Measurements from ENCODE around the gene FLNB. TPM values are rescaled to one million over a fixed set of nuclear protein-coding genes. Genes with fewer than 3 reads are reported as not detected.
A peak's percentile ranks its signal among the peaks of the same experiment; 100 is the strongest.

Gene FLNB
- total and polyA plus RNA-seq, 2 of the 13 experiments (the other 11 are each of a cell fraction or from before 2014, with no cell fraction given), result 106 to 130 TPM

DNA sequence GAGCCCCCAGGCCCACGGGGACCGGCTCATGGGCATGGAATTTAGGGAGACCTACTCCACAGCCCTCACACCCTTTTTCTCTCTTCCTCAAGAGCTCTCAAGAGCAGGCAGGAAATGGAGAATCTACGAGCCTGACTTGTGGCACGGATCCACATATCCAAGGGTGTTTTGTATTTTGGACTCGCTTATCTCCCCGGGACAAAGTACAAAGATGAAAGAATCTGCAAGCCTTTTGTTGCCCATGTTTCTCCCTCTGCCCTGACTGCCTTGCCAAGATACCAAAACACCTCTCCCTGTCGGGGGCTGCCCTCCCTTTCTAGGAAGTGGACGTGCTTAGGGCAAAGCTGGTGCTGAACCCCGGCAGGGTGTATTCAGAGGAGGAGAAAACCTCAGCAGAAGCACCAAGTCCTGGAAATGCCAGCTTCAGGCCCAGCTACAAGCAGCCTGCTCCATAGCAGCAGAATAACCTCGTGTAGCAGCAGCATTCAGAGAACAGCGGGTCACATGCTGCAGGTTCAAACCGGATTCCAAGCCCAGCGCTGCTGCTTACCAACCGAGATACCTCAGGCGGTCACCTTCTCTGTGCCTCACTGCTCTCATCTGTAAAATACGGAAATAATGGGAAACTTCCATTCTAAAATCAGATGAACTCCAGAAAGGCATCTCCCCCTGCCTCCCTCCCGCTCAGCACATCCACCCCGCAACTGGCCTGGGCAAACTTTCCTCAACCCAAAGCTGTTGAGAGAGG, 167.4 kb downstream of the FLNB start (continued):
- TF ChIP-seq ZSCAN21 (CRISPR knock-in tag; IDR thresholded peaks at IDR 0.05; ENCODE audit: borderline replicate concordance) (peak; percentile 34; the same call in 1 of the 2 replicates), ZNF275 (CRISPR knock-in tag; IDR thresholded peaks at IDR 0.05; ENCODE audit: borderline replicate concordance) (0 out of 2 replicates have a peak, but pooled peaks have one; percentile 36), ZNF20 (CRISPR knock-in tag; IDR thresholded peaks at IDR 0.05) (no peak), ZNF546 (CRISPR knock-in tag; conservative IDR thresholded peaks at IDR 0.05) (no peak), ZNF878 (CRISPR knock-in tag; IDR thresholded peaks at IDR 0.05) (peak; percentile 93), CTCF (CRISPR knock-in tag; IDR thresholded peaks at IDR 0.05) (0 out of 2 replicates have a peak, but pooled peaks have one; percentile 6), ZNF710 (CRISPR knock-in tag; IDR thresholded peaks at IDR 0.05; ENCODE audit: borderline replicate concordance) (peak; percentile 72), REL (CRISPR knock-in tag; conservative IDR thresholded peaks at IDR 0.05) (no peak), SP140L (CRISPR knock-in tag; IDR thresholded peaks at IDR 0.05; ENCODE audit: borderline replicate concordance) (0 out of 2 replicates have a peak, but pooled peaks have one; percentile 65), ZNF121 (CRISPR knock-in tag; IDR thresholded peaks at IDR 0.05) (no peak), ZNF570 (CRISPR knock-in tag; IDR thresholded peaks at IDR 0.05; ENCODE audit: borderline replicate concordance) (no peak), RELA (CRISPR knock-in tag; IDR thresholded peaks at IDR 0.05) (no peak), E2F2 (CRISPR knock-in tag; IDR thresholded peaks at IDR 0.05; ENCODE audit: borderline replicate concordance) (no peak), TOPORS (CRISPR knock-in tag; IDR thresholded peaks at IDR 0.05) (no peak; the same call in 1 of the 2 replicates), MLLT10 (CRISPR knock-in tag; IDR thresholded peaks at IDR 0.05) (no peak), FOXK1 (CRISPR knock-in tag; IDR thresholded peaks at IDR 0.05; ENCODE audit: borderline replicate concordance, low read depth) (peak; percentile 84; the same call in 1 of the 2 replicates), DNMT1 (CRISPR knock-in tag; IDR thresholded peaks at IDR 0.05) (no peak), ZNF446 (CRISPR knock-in tag; IDR thresholded peaks at IDR 0.05) (0 out of 2 replicates have a peak, but pooled peaks have one; percentile 56), ZNF253 (CRISPR knock-in tag; IDR thresholded peaks at IDR 0.05; ENCODE audit: borderline replicate concordance) (no peak), NPAS2 (CRISPR knock-in tag; IDR thresholded peaks at IDR 0.05; ENCODE audit: borderline replicate concordance) (no peak)
- TF ChIP-seq, protein P1, sequence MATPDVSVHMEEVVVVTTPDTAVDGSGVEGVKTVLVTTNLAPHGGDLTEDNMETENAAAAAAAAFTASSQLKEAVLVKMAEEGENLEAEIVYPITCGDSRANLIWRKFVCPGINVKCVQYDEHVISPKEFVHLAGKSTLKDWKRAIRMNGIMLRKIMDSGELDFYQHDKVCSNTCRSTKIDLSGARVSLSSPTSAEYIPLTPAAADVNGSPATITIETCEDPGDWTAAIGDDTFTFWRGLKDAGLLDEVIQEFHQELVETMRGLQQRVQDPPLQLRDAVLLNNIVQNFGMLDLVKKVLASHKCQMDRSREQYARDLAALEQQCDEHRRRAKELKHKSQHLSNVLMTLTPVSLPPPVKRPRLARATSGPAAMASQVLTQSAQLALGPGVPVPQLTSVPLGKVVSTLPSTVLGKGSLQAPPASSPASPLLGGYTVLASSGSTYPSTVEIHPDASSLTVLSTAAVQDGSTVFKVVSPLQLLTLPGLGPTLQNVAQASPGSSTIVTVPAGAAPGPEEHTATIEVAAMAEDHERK (CRISPR knock-in tag; IDR thresholded peaks at IDR 0.05; ENCODE audit: low read depth), result no peak
